HepG2 (cell line): ENCODE measurements around the gene BIRC5. TPM values are rescaled to one million over a fixed set of nuclear protein-coding genes. Genes with fewer than 3 reads are reported as not detected.

Experiments used
- CAMTA2 ChIP-seq: sonication (generic); formaldehyde crosslinking; IDR thresholded peaks from 2 replicates; pipeline ENCODE4 v1.4.0; 2020; ENCODE audit warnings: mild to moderate bottlenecking, missing genetic modification reagents, borderline replicate concordance
- CHD4 ChIP-seq: fragments of 200-600 bp; sonication (generic); IDR thresholded peaks from 2 replicates; pipeline ENCODE4 v1.7.0; 2017; ENCODE audit warnings: mild to moderate bottlenecking, low read length, borderline replicate concordance
- ESRRA ChIP-seq: sonication (generic); formaldehyde crosslinking; IDR thresholded peaks from 2 replicates; pipeline ENCODE4 v1.5.1; 2020; ENCODE audit warnings: mild to moderate bottlenecking, low read depth, missing genetic modification reagents
- GABPB1 ChIP-seq: IDR thresholded peaks from 2 replicates; pipeline ENCODE4 v1.6.1; 2016; ENCODE audit warnings: mild to moderate bottlenecking, missing genetic modification reagents, moderate library complexity, missing compliant biosample characterization
- GATA4 ChIP-seq: sonication (generic); IDR thresholded peaks from 2 replicates; pipeline ENCODE4 v1.6.1; 2016; ENCODE audit warnings: antibody characterized with exemption, low read depth, borderline replicate concordance
- HNRNPUL1 ChIP-seq: fragments of 200-400 bp; formaldehyde crosslinking; IDR thresholded peaks from 2 replicates; pipeline ENCODE4 v1.6.1; 2017; ENCODE audit warnings: low read depth, mild to moderate bottlenecking, low read length, moderate library complexity
- HOXA5 ChIP-seq: sonication (generic); formaldehyde crosslinking; IDR thresholded peaks from 2 replicates; pipeline ENCODE4 v1.4.0; 2020; ENCODE audit warnings: missing genetic modification reagents
- JDP2 ChIP-seq: sonication (generic); formaldehyde crosslinking; IDR thresholded peaks from 2 replicates; pipeline ENCODE4 v1.8.1; 2022; ENCODE audit warnings: missing genetic modification reagents, borderline replicate concordance
- MEIS1 ChIP-seq: sonication (generic); formaldehyde crosslinking; IDR thresholded peaks from 2 replicates; pipeline ENCODE4 v1.9.0; 2021; ENCODE audit warnings: mild to moderate bottlenecking, missing genetic modification reagents, moderate library complexity, borderline replicate concordance
- MXD4 ChIP-seq: IDR thresholded peaks from 2 replicates; pipeline ENCODE4 v1.6.1; 2016; ENCODE audit warnings: mild to moderate bottlenecking, missing biosample characterization, missing genetic modification reagents
- NFIB ChIP-seq: sonication (generic); formaldehyde crosslinking; IDR thresholded peaks from 2 replicates; pipeline ENCODE4 v1.9.0; 2021; ENCODE audit warnings: missing genetic modification reagents, mild to moderate bottlenecking, borderline replicate concordance
- PITX1 ChIP-seq: sonication (generic); formaldehyde crosslinking; IDR thresholded peaks from 2 replicates; pipeline ENCODE4 v1.5.1; 2020; ENCODE audit warnings: mild to moderate bottlenecking, missing genetic modification reagents
- SMARCE1 ChIP-seq: fragments of 450-650 bp; IDR thresholded peaks from 2 replicates; pipeline ENCODE4 v1.6.1; 2017; ENCODE audit warnings: borderline replicate concordance
- SOX13 ChIP-seq, 3 experiments: fragments of 450-650 bp in 1 of 3; sonication (generic) in 1 of 3; formaldehyde crosslinking in 1 of 3; IDR thresholded peaks in 2 of 3; conservative IDR thresholded peaks in 1 of 3; 2 replicates each; pipeline versions ENCODE4 v1.5.0 to v1.6.1; 2016 to 2020; ENCODE audit warnings: antibody characterized with exemption in 1 of 3, mild to moderate bottlenecking in 1 of 3, missing compliant biosample characterization in 1 of 3, missing genetic modification reagents in 1 of 3, moderate library complexity in 1 of 3
- ZBED4 ChIP-seq: sonication (generic); formaldehyde crosslinking; IDR thresholded peaks from 2 replicates; pipeline ENCODE4 v1.4.0; 2020; ENCODE audit warnings: missing genetic modification reagents, borderline replicate concordance
- ZFP36L1 ChIP-seq: sonication (generic); formaldehyde crosslinking; IDR thresholded peaks from 2 replicates; pipeline ENCODE4 v1.8.0; 2022; ENCODE audit warnings: mild to moderate bottlenecking, missing genetic modification reagents, moderate library complexity
- ZNF253 ChIP-seq: sonication (generic); formaldehyde crosslinking; IDR thresholded peaks from 2 replicates; pipeline ENCODE4 v1.8.0; 2022; ENCODE audit warnings: mild to moderate bottlenecking, missing genetic modification reagents, borderline replicate concordance
- ZNF788 ChIP-seq: sonication (generic); formaldehyde crosslinking; IDR thresholded peaks from 2 replicates; pipeline ENCODE4 v1.5.0; 2020; ENCODE audit warnings: mild to moderate bottlenecking, missing genetic modification reagents, borderline replicate concordance
- polyA plus RNA-seq, 8 experiments: library from polyadenylated mRNA; depleted of rRNA in 3 of 8; stranded (reverse) in 7 of 8; unstranded in 1 of 8; fragments of >200 nt; fragmentation: Illumina TruSeq in 4 of 8; extraction: Trizol in 4 of 8; gene quantifications; 2 replicates each; pipeline versions ENCODE4 v1.2.1 to v1.2.3, GENCODE V29; 2011 to 2016; ENCODE audit warnings: low read depth in 4 of 8, missing spikeins in 1 of 8, mixed read lengths in 1 of 8; ENCODE audit not compliant: insufficient read depth in 1 of 8
- total RNA-seq, 5 experiments: library from RNA; depleted of rRNA; stranded (reverse); fragments of >200 nt; fragmentation: Illumina TruSeq; extraction: Trizol; gene quantifications; 2 replicates each; pipeline ENCODE4 v1.2.3, GENCODE V29; 2016; ENCODE audit warnings: low read depth in 1 of 5
- TF ChIP-seq, protein P1 (sequence below): sonication (generic); formaldehyde crosslinking; IDR thresholded peaks from 2 replicates; pipeline ENCODE4 v1.5.1; 2020; ENCODE audit warnings: mild to moderate bottlenecking, missing genetic modification reagents, borderline replicate concordance

BIRC5 gene
- total and polyA plus RNA-seq, 2 of the 13 experiments (the other 11 are each of a cell fraction or from before 2014, with no cell fraction given): 30.3 to 135 TPM

DNA sequence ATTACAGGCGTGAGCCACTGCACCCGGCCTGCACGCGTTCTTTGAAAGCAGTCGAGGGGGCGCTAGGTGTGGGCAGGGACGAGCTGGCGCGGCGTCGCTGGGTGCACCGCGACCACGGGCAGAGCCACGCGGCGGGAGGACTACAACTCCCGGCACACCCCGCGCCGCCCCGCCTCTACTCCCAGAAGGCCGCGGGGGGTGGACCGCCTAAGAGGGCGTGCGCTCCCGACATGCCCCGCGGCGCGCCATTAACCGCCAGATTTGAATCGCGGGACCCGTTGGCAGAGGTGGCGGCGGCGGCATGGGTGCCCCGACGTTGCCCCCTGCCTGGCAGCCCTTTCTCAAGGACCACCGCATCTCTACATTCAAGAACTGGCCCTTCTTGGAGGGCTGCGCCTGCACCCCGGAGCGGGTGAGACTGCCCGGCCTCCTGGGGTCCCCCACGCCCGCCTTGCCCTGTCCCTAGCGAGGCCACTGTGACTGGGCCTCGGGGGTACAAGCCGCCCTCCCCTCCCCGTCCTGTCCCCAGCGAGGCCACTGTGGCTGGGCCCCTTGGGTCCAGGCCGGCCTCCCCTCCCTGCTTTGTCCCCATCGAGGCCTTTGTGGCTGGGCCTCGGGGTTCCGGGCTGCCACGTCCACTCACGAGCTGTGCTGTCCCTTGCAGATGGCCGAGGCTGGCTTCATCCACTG, at the start of gene BIRC5 (continued):
- TF ChIP-seq GATA4 (no peak), SMARCE1 (no peak), GABPB1 (CRISPR knock-in tag) (peak; percentile 92), MXD4 (CRISPR knock-in tag) (peak; percentile 100), ZBED4 (CRISPR knock-in tag) (peak; percentile 59; the same call in 1 of the 2 replicates), ZFP36L1 (CRISPR knock-in tag) (peak; percentile 93), HNRNPUL1 (peak; percentile 67; the same call in 1 of the 2 replicates), CHD4 (no peak), CAMTA2 (CRISPR knock-in tag) (no peak), ZNF788 (peak; percentile 92; the same call in 1 of the 2 replicates), MEIS1 (CRISPR knock-in tag) (peak; percentile 77), SOX13 (IDR thresholded peaks at IDR 0.05) (no peak), SOX13 (CRISPR knock-in tag; conservative IDR thresholded peaks at IDR 0.05 in 1 of 2, IDR thresholded peaks at IDR 0.05 in 1 of 2) (peak in 1 of 2 experiments; percentile 45; a peak in 1 of 4 replicates), PITX1 (CRISPR knock-in tag) (peak; percentile 67; the same call in 1 of the 2 replicates), HOXA5 (peak; percentile 61; the same call in 1 of the 2 replicates), JDP2 (peak; percentile 77; the same call in 1 of the 2 replicates), NFIB (CRISPR knock-in tag) (no peak), ZNF253 (CRISPR knock-in tag) (peak; percentile 60; the same call in 1 of the 2 replicates), ESRRA (CRISPR knock-in tag) (peak; percentile 85)
- TF ChIP-seq, protein P1, sequence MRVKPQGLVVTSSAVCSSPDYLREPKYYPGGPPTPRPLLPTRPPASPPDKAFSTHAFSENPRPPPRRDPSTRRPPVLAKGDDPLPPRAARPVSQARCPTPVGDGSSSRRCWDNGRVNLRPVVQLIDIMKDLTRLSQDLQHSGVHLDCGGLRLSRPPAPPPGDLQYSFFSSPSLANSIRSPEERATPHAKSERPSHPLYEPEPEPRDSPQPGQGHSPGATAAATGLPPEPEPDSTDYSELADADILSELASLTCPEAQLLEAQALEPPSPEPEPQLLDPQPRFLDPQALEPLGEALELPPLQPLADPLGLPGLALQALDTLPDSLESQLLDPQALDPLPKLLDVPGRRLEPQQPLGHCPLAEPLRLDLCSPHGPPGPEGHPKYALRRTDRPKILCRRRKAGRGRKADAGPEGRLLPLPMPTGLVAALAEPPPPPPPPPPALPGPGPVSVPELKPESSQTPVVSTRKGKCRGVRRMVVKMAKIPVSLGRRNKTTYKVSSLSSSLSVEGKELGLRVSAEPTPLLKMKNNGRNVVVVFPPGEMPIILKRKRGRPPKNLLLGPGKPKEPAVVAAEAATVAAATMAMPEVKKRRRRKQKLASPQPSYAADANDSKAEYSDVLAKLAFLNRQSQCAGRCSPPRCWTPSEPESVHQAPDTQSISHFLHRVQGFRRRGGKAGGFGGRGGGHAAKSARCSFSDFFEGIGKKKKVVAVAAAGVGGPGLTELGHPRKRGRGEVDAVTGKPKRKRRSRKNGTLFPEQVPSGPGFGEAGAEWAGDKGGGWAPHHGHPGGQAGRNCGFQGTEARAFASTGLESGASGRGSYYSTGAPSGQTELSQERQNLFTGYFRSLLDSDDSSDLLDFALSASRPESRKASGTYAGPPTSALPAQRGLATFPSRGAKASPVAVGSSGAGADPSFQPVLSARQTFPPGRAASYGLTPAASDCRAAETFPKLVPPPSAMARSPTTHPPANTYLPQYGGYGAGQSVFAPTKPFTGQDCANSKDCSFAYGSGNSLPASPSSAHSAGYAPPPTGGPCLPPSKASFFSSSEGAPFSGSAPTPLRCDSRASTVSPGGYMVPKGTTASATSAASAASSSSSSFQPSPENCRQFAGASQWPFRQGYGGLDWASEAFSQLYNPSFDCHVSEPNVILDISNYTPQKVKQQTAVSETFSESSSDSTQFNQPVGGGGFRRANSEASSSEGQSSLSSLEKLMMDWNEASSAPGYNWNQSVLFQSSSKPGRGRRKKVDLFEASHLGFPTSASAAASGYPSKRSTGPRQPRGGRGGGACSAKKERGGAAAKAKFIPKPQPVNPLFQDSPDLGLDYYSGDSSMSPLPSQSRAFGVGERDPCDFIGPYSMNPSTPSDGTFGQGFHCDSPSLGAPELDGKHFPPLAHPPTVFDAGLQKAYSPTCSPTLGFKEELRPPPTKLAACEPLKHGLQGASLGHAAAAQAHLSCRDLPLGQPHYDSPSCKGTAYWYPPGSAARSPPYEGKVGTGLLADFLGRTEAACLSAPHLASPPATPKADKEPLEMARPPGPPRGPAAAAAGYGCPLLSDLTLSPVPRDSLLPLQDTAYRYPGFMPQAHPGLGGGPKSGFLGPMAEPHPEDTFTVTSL (CRISPR knock-in tag): no peak
